ENCODE results near the gene CDH26.

The CDH26 gene

DNA sequence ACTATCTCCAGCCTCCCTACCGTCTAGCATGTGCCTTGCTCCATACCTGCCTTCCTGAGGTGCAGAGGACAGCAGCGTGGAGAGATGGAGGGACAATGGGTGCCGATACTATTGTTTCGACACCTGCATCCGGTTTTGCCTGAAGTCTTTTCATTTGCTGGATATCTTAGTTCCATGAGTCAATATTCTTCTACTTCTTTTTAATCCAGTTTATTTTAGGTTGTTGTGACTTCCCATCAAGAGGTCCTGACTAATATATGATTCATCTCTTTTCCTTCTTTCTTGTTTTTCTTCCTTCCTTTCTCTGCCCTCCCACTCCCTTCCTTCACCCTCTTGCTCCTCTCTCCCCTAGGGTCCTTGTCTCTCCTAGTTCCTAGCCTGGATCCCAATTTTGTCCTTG lies 91.4 kb downstream of the CDH26 start:
- H3K27ac Mint-ChIP-seq: no peak overlapping the region
- no peaks in the 10 kb centered on the region for H3K36me3 Mint-ChIP-seq
- peaks cover under 1% of the 10 kb centered on the region for H3K27me3 Mint-ChIP-seq
- no peaks in the 10 kb centered on the region for H3K9me3 Mint-ChIP-seq (ENCODE audit: low read depth)
- peaks cover 4% of the 10 kb centered on the region for H3K4me1 Mint-ChIP-seq (ENCODE audit: low read depth)
- no peak overlapping the region for H3K4me3 Mint-ChIP-seq

DNA sequence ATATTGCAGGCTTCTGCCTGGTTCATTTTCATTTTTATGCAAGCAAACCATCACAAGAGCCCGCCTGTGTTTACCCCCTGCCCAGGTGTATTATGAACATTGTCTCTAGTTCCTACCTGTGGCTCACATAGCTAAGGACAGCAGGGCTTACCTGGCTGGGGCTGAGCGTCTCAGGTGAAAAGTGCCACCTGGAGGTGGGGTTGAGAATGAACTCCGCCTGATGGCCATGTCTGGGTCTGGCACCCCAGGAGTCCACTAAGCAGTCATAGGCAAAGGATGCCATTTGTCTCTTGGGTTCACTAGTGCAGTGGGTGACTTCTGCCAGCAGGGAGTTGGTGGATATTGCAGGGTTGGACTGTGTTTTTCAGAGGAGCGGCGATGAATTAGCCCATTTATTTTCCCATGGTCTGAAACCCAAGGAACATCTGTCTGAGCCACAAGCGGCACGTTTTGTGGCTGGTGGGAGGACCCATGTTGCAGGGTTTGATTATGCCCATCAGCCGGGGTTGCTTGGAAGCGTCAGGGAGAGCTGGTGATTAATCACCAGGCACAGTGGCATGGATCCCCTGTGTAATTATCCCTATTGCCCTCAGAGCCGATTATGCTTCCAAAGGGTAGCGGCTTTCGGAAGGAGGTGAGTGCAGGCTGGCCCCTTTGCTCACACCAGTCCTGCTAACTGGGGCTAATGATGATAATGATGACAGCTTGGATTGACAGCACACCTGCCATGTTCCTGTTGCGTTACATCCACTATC lies 92.1 kb downstream of the CDH26 start:
- H3K27me3 Mint-ChIP-seq: no peaks in the 10 kb centered on the region
- no peak overlapping the region for H3K27ac Mint-ChIP-seq
- H3K9me3 Mint-ChIP-seq (ENCODE audit: low read depth): no peaks in the 10 kb centered on the region
- no peak overlapping the region for H3K4me3 Mint-ChIP-seq
- H3K4me1 Mint-ChIP-seq (ENCODE audit: low read depth): peaks cover 12% of the 10 kb centered on the region
- no peaks in the 10 kb centered on the region for H3K36me3 Mint-ChIP-seq

DNA sequence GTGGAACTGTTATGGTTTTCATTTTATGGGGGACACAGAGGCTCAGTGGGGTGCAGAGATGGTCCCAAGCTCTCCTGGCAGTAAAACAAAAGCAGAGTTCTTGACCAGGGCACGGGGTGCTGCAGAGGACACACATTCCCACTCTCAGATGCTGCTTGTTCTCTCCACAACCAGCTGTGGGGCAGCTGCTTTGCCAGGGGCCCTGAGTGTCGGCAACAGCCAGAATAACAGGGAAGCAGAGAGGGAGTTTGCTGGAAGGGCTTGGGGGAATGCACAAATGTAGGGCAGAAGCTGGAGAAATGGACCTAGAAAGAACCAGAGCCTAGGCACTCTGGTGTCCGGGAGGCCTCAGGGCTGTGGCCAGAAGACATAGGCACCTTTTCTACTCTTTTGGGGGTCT lies 93.7 kb downstream of the CDH26 start:
- Mint-ChIP-seq H3K36me3 (no peaks in the 10 kb centered on the region), H3K4me1 (ENCODE audit: low read depth) (peaks cover 26% of the 10 kb centered on the region), H3K9me3 (ENCODE audit: low read depth) (no peaks in the 10 kb centered on the region), H3K4me3 (no peak overlapping the region), H3K27me3 (no peaks in the 10 kb centered on the region), H3K27ac (no peak overlapping the region)

DNA sequence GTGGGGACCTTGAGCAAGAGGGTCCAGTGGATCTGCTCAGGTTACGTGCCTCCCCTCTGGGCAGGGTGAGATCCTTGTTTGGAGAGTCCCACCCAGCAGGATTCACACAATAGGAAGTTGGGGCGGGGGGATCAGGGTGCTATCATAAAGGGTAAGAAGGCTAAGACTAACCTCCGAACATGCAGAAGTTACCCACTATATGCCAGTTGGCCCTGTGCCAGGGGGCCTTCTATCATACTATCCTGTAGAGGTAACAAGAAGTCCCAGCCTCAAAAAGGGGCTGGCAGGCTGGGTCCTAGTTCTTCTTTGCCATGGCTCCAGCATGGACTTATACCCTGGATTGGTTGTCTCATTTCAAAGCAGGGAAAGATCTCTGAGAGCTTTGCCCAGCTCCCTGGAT lies 94.1 kb downstream of the CDH26 start:
- no peak overlapping the region for H3K27ac Mint-ChIP-seq
- H3K27me3 Mint-ChIP-seq: no peaks in the 10 kb centered on the region
- H3K4me3 Mint-ChIP-seq: no peak overlapping the region
- no peaks in the 10 kb centered on the region for H3K9me3 Mint-ChIP-seq (ENCODE audit: low read depth)
- H3K36me3 Mint-ChIP-seq: no peaks in the 10 kb centered on the region
- H3K4me1 Mint-ChIP-seq (ENCODE audit: low read depth): peaks cover 30% of the 10 kb centered on the region

DNA sequence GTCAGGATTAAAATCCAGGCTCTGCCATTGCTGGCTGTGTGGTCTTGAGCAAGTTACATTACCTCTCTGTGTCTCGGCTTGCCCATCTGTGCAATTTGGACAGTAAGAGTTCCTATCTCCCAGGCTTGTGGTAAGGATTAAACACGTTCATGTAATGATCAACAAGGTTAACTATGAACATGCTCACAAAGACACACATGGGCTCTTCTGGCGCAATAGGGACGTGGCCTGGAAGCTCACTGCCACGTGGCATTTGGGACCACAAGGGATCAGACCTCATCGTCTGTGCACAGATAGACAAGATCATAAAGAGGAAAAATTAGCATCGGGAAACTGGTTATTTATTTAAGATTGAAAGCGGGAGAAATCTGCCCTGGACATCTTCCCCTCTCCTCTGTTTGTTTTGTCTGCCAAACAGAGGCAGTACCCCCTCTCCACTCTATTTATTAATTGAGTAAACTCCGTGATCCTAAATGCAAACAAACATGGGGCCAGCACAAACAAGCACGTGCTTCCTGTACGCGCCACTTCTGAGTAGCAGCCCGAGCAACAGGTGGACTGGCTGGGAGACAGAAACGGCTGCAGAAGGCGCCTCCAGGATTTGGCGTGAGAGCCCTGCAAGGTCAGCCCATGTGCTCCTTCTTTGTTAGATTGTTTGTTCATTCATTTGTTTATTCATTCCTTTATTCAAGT lies 95.0 kb downstream of the CDH26 start:
- no peaks in the 10 kb centered on the region for H3K27me3 Mint-ChIP-seq
- no peak overlapping the region for H3K27ac Mint-ChIP-seq

DNA sequence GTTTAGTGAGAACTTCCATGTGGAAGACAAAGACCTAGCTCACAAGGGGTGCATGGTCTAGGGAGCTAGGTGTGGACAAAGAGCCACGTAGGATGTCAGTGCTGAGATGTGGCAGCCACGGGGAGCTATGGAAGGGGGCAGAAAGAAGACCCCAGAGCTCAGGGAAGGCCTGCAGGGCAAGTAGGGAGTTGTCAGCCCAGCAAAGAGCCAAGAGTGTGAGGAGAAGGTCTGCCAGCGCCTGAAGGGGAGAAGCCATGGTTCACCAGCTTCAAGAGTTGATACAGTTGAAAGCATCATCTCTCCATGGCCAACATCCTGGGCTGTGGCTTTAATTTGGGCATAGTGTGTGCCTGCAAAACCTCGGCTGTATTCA lies 95.6 kb downstream of the CDH26 start:
- H3K4me3 Mint-ChIP-seq: no peak overlapping the region
- H3K9me3 Mint-ChIP-seq (ENCODE audit: low read depth): no peaks in the 10 kb centered on the region
- no peak overlapping the region for H3K27ac Mint-ChIP-seq
- H3K4me1 Mint-ChIP-seq (ENCODE audit: low read depth): peaks cover 45% of the 10 kb centered on the region
- H3K27me3 Mint-ChIP-seq: no peaks in the 10 kb centered on the region
- H3K36me3 Mint-ChIP-seq: no peaks in the 10 kb centered on the region

More for the DNA sequence above, 95.0 kb downstream of the CDH26 start:
- no peak overlapping the region for H3K4me3 Mint-ChIP-seq
- no peaks in the 10 kb centered on the region for H3K9me3 Mint-ChIP-seq (ENCODE audit: low read depth)
- H3K36me3 Mint-ChIP-seq: no peaks in the 10 kb centered on the region
- H3K4me1 Mint-ChIP-seq (ENCODE audit: low read depth): peaks cover 39% of the 10 kb centered on the region

DNA sequence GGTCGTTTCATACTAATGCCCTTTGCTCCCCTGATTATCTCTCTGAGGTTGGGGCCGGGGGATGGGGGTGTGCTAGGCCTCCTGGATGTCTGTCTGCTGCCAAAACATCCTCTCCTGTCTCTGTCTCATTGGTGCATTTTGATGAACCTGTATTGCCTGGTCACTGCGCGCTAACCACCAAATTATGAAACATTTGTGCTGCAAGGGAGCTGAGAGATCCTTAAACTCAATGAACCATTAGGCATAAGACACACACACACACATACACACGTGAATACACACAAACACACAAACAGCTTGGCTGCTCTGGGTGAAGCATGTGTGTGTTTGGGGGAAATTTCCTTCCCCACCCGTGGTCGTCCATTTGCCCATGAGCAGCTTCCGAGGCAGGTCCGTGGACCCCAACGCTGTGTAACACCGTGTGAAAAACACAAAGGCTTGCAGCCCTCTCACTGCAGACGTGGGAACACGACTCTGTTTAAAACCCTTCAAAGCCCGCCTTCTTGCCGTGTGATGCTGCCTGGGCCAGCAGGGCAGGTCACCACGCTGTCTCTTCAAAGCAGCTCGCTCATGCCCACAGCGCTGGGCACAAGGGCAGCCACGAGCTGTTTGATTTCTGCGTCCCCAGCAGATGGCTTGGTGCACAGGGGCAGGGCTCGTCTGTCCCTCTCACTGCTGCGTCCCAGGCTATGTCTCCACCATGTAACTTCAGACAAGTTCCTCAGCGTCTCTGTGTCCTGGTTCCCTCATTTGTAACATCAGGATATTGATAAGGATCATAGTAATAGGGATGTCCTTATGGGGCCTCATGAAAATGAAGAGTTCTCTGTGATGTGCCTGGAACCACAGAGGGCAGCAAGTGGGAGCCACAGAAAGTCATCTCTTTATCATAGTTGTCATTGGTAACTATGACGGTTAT lies 96.8 kb downstream of the CDH26 start:
- Mint-ChIP-seq H3K27me3 (no peaks in the 10 kb centered on the region), H3K9me3 (ENCODE audit: low read depth) (no peaks in the 10 kb centered on the region), H3K4me1 (ENCODE audit: low read depth) (peaks cover 47% of the 10 kb centered on the region), H3K4me3 (peak overlapping the region; percentile 10), H3K27ac (no peak overlapping the region), H3K36me3 (no peaks in the 10 kb centered on the region)

DNA sequence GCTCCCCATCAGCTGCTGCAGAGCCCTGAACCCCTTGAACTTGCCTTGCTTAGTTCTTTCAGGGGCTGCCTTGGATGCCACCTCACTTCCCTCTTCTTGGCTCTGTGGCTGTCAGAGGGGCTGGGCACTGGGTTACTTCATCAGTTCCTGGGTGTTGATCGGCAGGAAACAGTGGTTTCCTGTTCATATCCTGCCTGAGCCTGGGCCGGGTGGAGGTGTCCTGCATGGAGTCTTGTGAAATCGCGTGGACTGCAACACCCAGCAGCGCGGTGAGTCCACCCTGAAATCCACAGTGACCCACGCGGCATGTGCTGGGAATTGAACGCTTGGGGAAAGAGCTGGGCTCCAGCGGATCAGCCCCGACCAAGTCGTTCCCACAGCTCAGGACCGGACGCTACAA lies 97.5 kb downstream of the CDH26 start:
- H3K4me3 Mint-ChIP-seq: peak overlapping the region; percentile 64
- H3K9me3 Mint-ChIP-seq (ENCODE audit: low read depth): no peaks in the 10 kb centered on the region
- H3K4me1 Mint-ChIP-seq (ENCODE audit: low read depth): peaks cover 49% of the 10 kb centered on the region
- H3K27ac Mint-ChIP-seq: peak overlapping the region; percentile 37
- H3K27me3 Mint-ChIP-seq: no peaks in the 10 kb centered on the region
- H3K36me3 Mint-ChIP-seq: no peaks in the 10 kb centered on the region

DNA sequence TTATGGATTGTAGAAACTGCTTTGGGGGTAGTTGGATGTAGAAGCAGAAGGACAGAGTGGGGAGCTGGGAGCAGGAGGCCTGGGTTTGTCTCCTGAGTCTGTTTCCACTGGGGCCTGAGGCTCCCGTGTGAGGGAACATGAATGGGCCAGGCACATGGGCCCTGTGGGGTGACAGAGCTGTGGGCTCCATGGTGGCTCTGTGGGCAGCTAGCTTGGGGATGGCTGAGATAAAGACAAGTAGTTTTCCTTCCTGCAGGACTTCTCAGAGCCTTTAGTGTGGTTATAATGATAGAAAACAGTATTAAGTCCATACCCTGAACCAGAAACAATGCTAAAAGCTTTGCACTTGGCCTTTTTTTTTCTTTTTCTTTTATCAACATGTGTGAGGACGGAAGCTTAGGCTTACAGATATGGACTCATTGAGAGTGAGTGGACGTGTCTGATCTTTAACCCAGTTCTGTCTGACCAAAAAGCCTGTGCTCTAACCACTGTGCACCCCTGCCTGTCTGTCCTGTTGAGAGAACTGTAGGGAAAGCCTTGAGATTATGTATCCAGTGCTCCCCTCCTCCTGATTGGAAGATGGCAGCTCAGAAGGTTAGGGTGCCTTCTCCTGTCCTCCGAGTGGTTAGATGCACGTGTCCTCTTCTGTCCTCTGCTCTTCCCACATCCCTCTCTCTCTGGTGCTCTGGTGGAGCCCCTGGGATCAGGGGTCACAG lies 98.3 kb downstream of the CDH26 start:
- no peaks in the 10 kb centered on the region for H3K36me3 Mint-ChIP-seq
- H3K9me3 Mint-ChIP-seq (ENCODE audit: low read depth): no peaks in the 10 kb centered on the region
- peak overlapping the region; percentile 64 for H3K4me3 Mint-ChIP-seq
- peaks cover 49% of the 10 kb centered on the region for H3K4me1 Mint-ChIP-seq (ENCODE audit: low read depth)
- H3K27ac Mint-ChIP-seq: peak overlapping the region; percentile 13
- H3K27me3 Mint-ChIP-seq: no peaks in the 10 kb centered on the region

DNA sequence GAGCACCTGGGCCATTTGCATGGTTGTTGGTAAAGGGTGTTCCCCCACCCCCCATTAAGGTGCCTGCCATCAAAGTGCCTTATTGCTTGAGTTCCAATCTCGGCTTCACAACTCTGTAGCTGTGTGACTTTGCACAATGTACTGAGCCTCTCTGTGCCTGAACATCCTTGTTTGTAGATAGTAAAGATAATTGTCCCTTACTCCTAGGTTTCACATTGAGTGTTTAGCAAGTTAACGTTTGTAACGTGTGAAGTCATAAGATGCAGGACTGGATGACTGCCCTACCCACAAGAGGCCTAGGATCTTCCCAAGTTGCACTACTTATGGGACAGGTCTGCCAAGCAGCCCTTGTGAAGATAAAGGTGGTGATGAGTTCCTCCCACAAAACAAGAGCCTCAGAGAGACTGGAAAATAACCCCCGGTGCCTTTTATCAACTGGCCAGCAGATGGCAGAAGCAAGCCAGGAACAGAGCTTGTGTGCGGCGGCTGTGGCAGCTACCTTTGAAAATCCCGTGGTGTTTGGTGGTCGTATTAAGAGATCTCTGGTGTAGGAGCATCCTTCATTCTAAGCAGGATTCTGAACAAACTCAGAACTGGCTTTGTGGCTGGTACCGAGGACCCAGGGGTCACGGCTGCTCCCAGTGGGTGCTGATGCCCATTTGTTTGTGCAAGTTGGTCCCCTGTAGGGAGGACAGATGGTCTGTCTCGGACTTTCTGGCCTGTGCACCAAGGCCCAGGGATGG lies 99.1 kb downstream of the CDH26 start:
- Mint-ChIP-seq H3K36me3 (no peaks in the 10 kb centered on the region), H3K27ac (peak overlapping the region; percentile 29), H3K9me3 (ENCODE audit: low read depth) (no peaks in the 10 kb centered on the region), H3K4me3 (peak overlapping the region; percentile 64), H3K4me1 (ENCODE audit: low read depth) (peaks cover 49% of the 10 kb centered on the region), H3K27me3 (no peaks in the 10 kb centered on the region)

DNA sequence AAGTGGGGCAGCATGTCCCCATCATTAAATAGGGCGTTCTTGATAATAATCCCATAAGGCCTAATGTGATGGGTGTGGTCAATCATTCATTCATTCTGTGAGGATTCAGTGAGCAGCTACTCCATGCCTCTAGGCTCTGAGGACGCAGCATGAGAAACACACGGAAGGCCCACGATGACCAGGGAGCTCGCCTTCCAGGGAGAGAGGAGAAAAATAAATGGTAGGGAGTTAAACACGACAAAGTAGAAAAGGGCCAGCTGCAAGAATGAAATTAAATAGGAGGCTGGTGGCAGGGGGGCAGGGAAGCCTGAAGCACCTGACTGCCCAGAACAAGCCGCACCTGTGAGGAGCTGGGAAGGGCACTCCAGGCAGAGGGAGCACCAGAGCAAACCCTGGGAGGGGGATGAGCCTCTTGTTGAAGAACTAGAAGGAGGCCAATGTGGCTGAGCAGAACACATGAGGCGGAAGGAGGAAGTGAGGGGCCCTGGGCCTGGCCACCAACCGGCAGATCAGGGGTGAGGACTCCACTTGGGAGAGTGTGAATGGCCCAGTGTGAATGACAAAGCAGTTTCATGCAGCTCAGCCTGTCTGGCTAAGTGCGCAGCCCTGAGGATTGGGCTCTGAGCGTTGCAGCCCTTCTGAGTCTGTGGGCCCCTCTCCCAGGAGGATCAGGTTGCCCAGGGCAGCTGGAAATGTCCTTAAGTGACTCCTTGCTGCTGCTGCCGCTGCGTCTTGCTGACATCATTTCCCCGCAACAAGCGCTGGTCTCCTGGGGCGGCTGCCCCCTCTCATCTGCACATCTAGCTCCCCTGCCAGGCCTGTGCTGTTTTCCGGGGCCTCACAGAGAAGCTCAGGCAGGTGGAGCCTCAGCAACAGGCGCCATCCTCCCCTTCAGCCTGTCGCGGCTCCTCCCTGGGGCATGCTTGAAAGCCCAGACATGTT lies 99.9 kb downstream of the CDH26 start:
- peak overlapping the region; percentile 17 for H3K4me3 Mint-ChIP-seq
- peak overlapping the region; percentile 51 for H3K27ac Mint-ChIP-seq
- H3K9me3 Mint-ChIP-seq (ENCODE audit: low read depth): no peaks in the 10 kb centered on the region
- peaks cover 53% of the 10 kb centered on the region for H3K4me1 Mint-ChIP-seq (ENCODE audit: low read depth)
- H3K27me3 Mint-ChIP-seq: no peaks in the 10 kb centered on the region
- H3K36me3 Mint-ChIP-seq: no peaks in the 10 kb centered on the region

DNA sequence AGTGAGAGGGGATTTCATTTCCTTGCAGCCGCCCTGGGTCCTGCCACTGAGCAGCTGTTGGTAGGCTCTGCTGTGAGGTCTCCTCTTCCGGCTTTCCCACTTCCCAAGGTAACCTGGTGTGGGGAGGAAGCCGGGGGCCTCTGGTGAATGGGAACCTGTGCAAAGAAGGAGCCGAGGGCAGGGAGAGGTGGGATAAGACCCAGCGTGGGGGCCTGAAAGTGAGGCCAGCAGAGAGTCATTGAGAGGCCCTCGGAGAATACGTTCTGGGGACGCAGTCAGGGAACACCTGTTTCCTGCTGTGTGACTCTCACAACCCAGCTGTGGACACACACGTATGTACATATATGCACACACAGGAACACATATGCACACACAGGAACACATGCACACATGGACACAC lies 100.7 kb downstream of the CDH26 start:
- Mint-ChIP-seq H3K9me3 (ENCODE audit: low read depth) (no peaks in the 10 kb centered on the region), H3K27me3 (no peaks in the 10 kb centered on the region), H3K4me1 (ENCODE audit: low read depth) (peaks cover 56% of the 10 kb centered on the region), H3K4me3 (no peak overlapping the region), H3K36me3 (no peaks in the 10 kb centered on the region), H3K27ac (no peak overlapping the region)

DNA sequence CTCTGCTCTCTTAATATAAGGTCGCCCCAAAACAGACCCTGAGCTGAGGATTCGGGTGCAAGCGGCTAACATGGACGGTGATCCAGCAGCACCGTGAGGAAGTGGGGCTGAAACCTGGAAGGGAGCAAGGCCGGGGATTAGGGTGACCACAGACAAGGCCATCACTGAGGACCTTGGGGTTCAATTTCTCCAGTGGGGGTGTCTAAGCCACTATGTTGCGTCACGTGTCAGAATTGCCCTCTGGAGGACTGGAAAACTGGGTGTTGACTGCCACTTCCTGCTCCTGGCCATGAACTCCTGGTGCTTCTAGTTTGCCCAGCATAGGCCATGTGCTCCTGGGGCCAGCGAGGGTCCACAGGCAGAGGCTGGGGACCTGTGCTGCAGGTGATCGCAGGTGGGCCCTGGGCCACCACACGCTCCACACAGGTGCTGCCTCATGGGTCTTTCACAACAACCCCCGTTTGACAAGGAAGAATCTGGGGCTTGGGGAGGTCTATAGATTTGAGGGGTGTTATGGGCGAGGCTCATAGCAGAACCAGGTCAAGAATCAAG lies 101.9 kb downstream of the CDH26 start:
- no peak overlapping the region for H3K27ac Mint-ChIP-seq
- no peaks in the 10 kb centered on the region for H3K9me3 Mint-ChIP-seq (ENCODE audit: low read depth)
- H3K4me1 Mint-ChIP-seq (ENCODE audit: low read depth): peaks cover 55% of the 10 kb centered on the region
- H3K36me3 Mint-ChIP-seq: no peaks in the 10 kb centered on the region
- H3K4me3 Mint-ChIP-seq: no peak overlapping the region
- H3K27me3 Mint-ChIP-seq: no peaks in the 10 kb centered on the region
